ENCODE data around the gene PTRHD1.

Gene PTRHD1

DNA sequence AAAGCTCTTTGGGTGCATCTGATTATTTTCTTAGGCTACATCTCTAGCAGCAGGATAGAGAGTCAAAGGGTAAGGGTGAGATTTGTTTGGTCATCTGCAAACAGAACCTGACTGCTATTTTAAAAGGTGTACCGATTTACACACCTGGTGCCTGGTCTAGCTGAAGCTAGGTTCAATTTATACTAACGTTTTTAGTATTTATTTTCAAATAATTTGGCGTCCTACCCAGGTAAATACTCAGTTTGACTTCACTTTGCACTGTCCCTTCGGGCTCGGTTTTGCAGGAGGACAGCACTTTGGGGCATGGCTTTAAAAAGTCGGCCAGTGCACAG, 683 bp downstream of the PTRHD1 start:
- Histone ChIP-seq H2BK120ac (ENCODE audit: low read depth, low read length) (no peak overlapping the region), H2AK5ac (ENCODE audit: low read depth, low read length) (no peak overlapping the region), H3K36me3 (replicated peaks in 1 of 2; ENCODE audit: control insufficient read depth in 2 of 2, insufficient read depth in 2 of 2, low read length in 2 of 2) (peaks cover 9 to 40% of the 10 kb centered on the region in 2 donors), H3K18ac (ENCODE audit: low read length) (peak overlapping the region; percentile 92), H2AFZ (ENCODE audit: low read length) (peak overlapping the region; percentile 94), H3K4me2 (ENCODE audit: insufficient read depth, low read length, poor library complexity, severe bottlenecking) (peak overlapping the region; percentile 57), H3K9me3 (replicated peaks in 1 of 2; ENCODE audit: control insufficient read depth in 2 of 2, insufficient read depth in 1 of 2, low read depth in 1 of 2, low read length in 2 of 2) (peaks cover 3 to 13% of the 10 kb centered on the region in 2 donors), H3K9ac (ENCODE audit: low read depth, low read length, poor library complexity) (peak overlapping the region; percentile 100), H3K4me3 (ENCODE audit: low read length in 2 of 2) (peak overlapping the region; percentile 78 to 88), H2BK15ac (ENCODE audit: low read length) (peak overlapping the region; percentile 96), H4K91ac (ENCODE audit: low read depth, low read length, poor library complexity) (no peak overlapping the region), H3K4me1 (ENCODE audit: control insufficient read depth in 2 of 2, insufficient read depth in 1 of 2, low read depth in 1 of 2, low read length in 2 of 2) (peaks cover 5 to 6% of the 10 kb centered on the region in 2 donors), H3K27ac (replicated peaks; ENCODE audit: low read length) (peak overlapping the region; percentile 98), H3K14ac (ENCODE audit: low read length) (no peak overlapping the region), H2BK5ac (ENCODE audit: low read length) (peak overlapping the region; percentile 99), H2BK12ac (ENCODE audit: low read length) (no peak overlapping the region), H3K4ac (ENCODE audit: low read length) (no peak overlapping the region), H3K79me1 (ENCODE audit: low read depth, low read length) (peaks cover 2% of the 10 kb centered on the region), H3K23ac (ENCODE audit: low read depth, low read length, poor library complexity) (peak overlapping the region; percentile 96), H4K8ac (ENCODE audit: low read depth, low read length) (no peak overlapping the region), H3K27me3 (ENCODE audit: control insufficient read depth in 3 of 3, insufficient read depth in 3 of 3, low read depth in 1 of 3, low read length in 3 of 3) (no peaks in the 10 kb centered on the region)
- no peak for DNase-seq (ENCODE audit: low spot score)
- no CpG with 5 or more reads among the region's 6 CpGs for WGBS, 2 donors (ENCODE audit: extremely low coverage in 2 of 2, insufficient read length in 2 of 2, insufficient replicate concordance in 1 of 2)

DNA sequence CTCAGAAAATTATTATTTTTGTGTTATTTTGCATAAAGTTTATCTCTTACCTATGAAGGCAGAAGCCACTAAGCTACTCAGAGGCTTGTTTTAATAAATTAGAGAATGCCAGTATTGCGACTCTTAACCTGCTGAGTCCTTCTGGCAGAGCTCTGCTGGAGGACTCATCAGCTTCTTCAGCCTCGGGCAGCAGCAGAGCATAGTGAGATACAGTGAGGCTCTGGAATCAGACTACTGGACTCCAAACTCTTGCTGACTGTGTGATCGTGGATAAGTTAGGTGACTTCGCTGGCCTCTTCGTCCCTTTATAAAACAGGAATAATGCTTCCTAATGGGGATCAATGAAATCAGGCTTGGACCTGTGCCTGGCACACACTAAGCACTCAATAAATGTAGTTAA, 1.7 kb downstream of the PTRHD1 start:
- H3K79me1 ChIP-seq (ENCODE audit: low read depth, low read length) = no peaks in the 10 kb centered on the region
- no peak overlapping the region for H4K91ac ChIP-seq (ENCODE audit: low read depth, low read length, poor library complexity)
- H3K27ac ChIP-seq (replicated peaks; ENCODE audit: low read length) = no peak overlapping the region
- H3K14ac ChIP-seq (ENCODE audit: low read length) = no peak overlapping the region
- no peak overlapping the region for H2BK120ac ChIP-seq (ENCODE audit: low read depth, low read length)
- no peak for DNase-seq (ENCODE audit: low spot score)
- H3K4me1 ChIP-seq (ENCODE audit: control insufficient read depth in 2 of 2, insufficient read depth in 1 of 2, low read depth in 1 of 2, low read length in 2 of 2) = peaks cover 3 to 6% of the 10 kb centered on the region in 2 donors
- H3K23ac ChIP-seq (ENCODE audit: low read depth, low read length, poor library complexity) = no peak overlapping the region
- peak overlapping the region; percentile 4 for H2AFZ ChIP-seq (ENCODE audit: low read length)
- H3K9me3 ChIP-seq (replicated peaks in 1 of 2; ENCODE audit: control insufficient read depth in 2 of 2, insufficient read depth in 1 of 2, low read depth in 1 of 2, low read length in 2 of 2) = peaks cover 0 to 5% of the 10 kb centered on the region in 2 donors
- no peak overlapping the region for H2AK5ac ChIP-seq (ENCODE audit: low read depth, low read length)
- H2BK15ac ChIP-seq (ENCODE audit: low read length) = no peak overlapping the region
- H3K4me2 ChIP-seq (ENCODE audit: insufficient read depth, low read length, poor library complexity, severe bottlenecking) = no peak overlapping the region
- no CpG with 5 or more reads among the region's 5 CpGs for WGBS, 2 donors (ENCODE audit: extremely low coverage in 2 of 2, insufficient read length in 2 of 2, insufficient replicate concordance in 1 of 2)
- H3K4ac ChIP-seq (ENCODE audit: low read length) = no peak overlapping the region
- H3K18ac ChIP-seq (ENCODE audit: low read length) = no peak overlapping the region
- no peak overlapping the region for H2BK12ac ChIP-seq (ENCODE audit: low read length)
- H3K27me3 ChIP-seq (ENCODE audit: control insufficient read depth in 3 of 3, insufficient read depth in 3 of 3, low read depth in 1 of 3, low read length in 3 of 3) = no peaks in the 10 kb centered on the region
- H3K36me3 ChIP-seq (replicated peaks in 1 of 2; ENCODE audit: control insufficient read depth in 2 of 2, insufficient read depth in 2 of 2, low read length in 2 of 2) = peaks cover 4 to 29% of the 10 kb centered on the region in 2 donors
- H3K4me3 ChIP-seq (ENCODE audit: low read length in 2 of 2) = no peak overlapping the region
- H3K9ac ChIP-seq (ENCODE audit: low read depth, low read length, poor library complexity) = no peak overlapping the region
- H2BK5ac ChIP-seq (ENCODE audit: low read length) = no peak overlapping the region
- no peak overlapping the region for H4K8ac ChIP-seq (ENCODE audit: low read depth, low read length)

DNA sequence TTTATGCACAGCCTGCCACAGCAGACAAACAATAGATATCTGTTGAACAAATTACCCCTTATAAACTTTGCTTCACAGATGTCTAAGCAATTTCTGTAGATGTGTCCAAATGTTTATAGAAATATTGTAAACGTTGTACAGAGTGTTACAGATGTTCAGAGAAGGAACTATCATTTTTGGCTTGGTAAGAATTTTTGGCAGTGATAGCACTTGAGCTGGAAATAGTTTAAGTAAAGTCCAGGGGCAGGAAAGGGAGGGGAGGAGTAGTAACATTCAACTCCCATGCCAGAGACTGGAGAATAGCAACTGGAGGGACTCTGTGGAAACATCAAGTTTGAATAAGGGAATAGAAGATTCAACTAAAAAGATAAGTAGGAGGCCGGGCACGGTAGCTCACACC, 4.4 kb downstream of the PTRHD1 start:
- Histone ChIP-seq H2AK5ac (ENCODE audit: low read depth, low read length) (no peak overlapping the region), H4K8ac (ENCODE audit: low read depth, low read length) (no peak overlapping the region), H4K91ac (ENCODE audit: low read depth, low read length, poor library complexity) (no peak overlapping the region), H3K27me3 (ENCODE audit: control insufficient read depth in 3 of 3, insufficient read depth in 3 of 3, low read depth in 1 of 3, low read length in 3 of 3) (no peaks in the 10 kb centered on the region), H3K4me1 (ENCODE audit: control insufficient read depth in 2 of 2, insufficient read depth in 1 of 2, low read depth in 1 of 2, low read length in 2 of 2) (peaks cover 0 to 1% of the 10 kb centered on the region in 2 donors), H3K4ac (ENCODE audit: low read length) (no peak overlapping the region), H2BK5ac (ENCODE audit: low read length) (no peak overlapping the region), H3K23ac (ENCODE audit: low read depth, low read length, poor library complexity) (no peak overlapping the region), H3K9me3 (replicated peaks in 1 of 2; ENCODE audit: control insufficient read depth in 2 of 2, insufficient read depth in 1 of 2, low read depth in 1 of 2, low read length in 2 of 2) (no peaks in the 10 kb centered on the region), H3K9ac (ENCODE audit: low read depth, low read length, poor library complexity) (no peak overlapping the region), H3K79me1 (ENCODE audit: low read depth, low read length) (no peaks in the 10 kb centered on the region), H3K27ac (replicated peaks; ENCODE audit: low read length) (no peak overlapping the region), H2BK12ac (ENCODE audit: low read length) (no peak overlapping the region), H2BK15ac (ENCODE audit: low read length) (no peak overlapping the region), H3K36me3 (replicated peaks in 1 of 2; ENCODE audit: control insufficient read depth in 2 of 2, insufficient read depth in 2 of 2, low read length in 2 of 2) (peaks cover 0 to 6% of the 10 kb centered on the region in 2 donors), H2AFZ (ENCODE audit: low read length) (no peak overlapping the region), H2BK120ac (ENCODE audit: low read depth, low read length) (no peak overlapping the region), H3K14ac (ENCODE audit: low read length) (no peak overlapping the region), H3K4me3 (ENCODE audit: low read length in 2 of 2) (no peak overlapping the region), H3K18ac (ENCODE audit: low read length) (no peak overlapping the region), H3K4me2 (ENCODE audit: insufficient read depth, low read length, poor library complexity, severe bottlenecking) (no peak overlapping the region)
- WGBS, 2 donors (ENCODE audit: extremely low coverage in 2 of 2, insufficient read length in 2 of 2, insufficient replicate concordance in 1 of 2) = no CpG with 5 or more reads among the region's 3 CpGs
- DNase-seq (ENCODE audit: low spot score) = no peak

DNA sequence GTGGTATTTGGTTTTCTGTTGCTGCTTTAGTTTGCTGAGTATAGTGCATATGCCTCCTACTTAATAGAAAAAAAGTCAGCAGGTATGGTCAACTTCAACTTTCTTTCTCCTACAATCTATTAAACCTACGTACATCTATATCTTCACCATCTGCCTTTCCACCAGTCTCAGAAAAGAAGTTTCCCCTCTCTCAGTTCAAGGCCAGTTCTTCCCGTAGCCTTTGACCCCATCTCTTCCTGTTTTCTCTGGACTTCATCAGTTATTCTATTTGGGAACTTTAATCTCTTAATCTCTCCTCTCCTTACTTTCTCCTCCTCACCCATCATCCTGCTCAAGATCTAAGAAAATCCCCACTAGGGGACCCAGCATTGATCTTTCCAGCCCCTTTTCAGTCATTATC, 5.7 kb downstream of the PTRHD1 start:
- Histone ChIP-seq H4K8ac (ENCODE audit: low read depth, low read length) (no peak overlapping the region), H2AK5ac (ENCODE audit: low read depth, low read length) (no peak overlapping the region), H2AFZ (ENCODE audit: low read length) (no peak overlapping the region), H3K4ac (ENCODE audit: low read length) (no peak overlapping the region), H2BK5ac (ENCODE audit: low read length) (no peak overlapping the region), H3K9me3 (replicated peaks in 1 of 2; ENCODE audit: control insufficient read depth in 2 of 2, insufficient read depth in 1 of 2, low read depth in 1 of 2, low read length in 2 of 2) (no peaks in the 10 kb centered on the region), H2BK120ac (ENCODE audit: low read depth, low read length) (no peak overlapping the region), H3K27me3 (ENCODE audit: control insufficient read depth in 3 of 3, insufficient read depth in 3 of 3, low read depth in 1 of 3, low read length in 3 of 3) (no peaks in the 10 kb centered on the region), H3K4me3 (ENCODE audit: low read length in 2 of 2) (no peak overlapping the region), H3K23ac (ENCODE audit: low read depth, low read length, poor library complexity) (no peak overlapping the region), H3K4me1 (ENCODE audit: control insufficient read depth in 2 of 2, insufficient read depth in 1 of 2, low read depth in 1 of 2, low read length in 2 of 2) (peaks cover 0 to 1% of the 10 kb centered on the region in 2 donors), H3K4me2 (ENCODE audit: insufficient read depth, low read length, poor library complexity, severe bottlenecking) (no peak overlapping the region), H3K14ac (ENCODE audit: low read length) (no peak overlapping the region), H3K27ac (replicated peaks; ENCODE audit: low read length) (no peak overlapping the region), H2BK12ac (ENCODE audit: low read length) (no peak overlapping the region), H3K79me1 (ENCODE audit: low read depth, low read length) (no peaks in the 10 kb centered on the region), H3K36me3 (replicated peaks in 1 of 2; ENCODE audit: control insufficient read depth in 2 of 2, insufficient read depth in 2 of 2, low read length in 2 of 2) (peaks cover 0 to 6% of the 10 kb centered on the region in 2 donors), H4K91ac (ENCODE audit: low read depth, low read length, poor library complexity) (no peak overlapping the region), H3K9ac (ENCODE audit: low read depth, low read length, poor library complexity) (no peak overlapping the region), H2BK15ac (ENCODE audit: low read length) (no peak overlapping the region), H3K18ac (ENCODE audit: low read length) (no peak overlapping the region)
- WGBS, 2 donors (ENCODE audit: extremely low coverage in 2 of 2, insufficient read length in 2 of 2, insufficient replicate concordance in 1 of 2) = 100% methylated on average over 1 of the region's 2 CpGs; no CpG with 5 or more reads in 1 of the 2 donors
- no peak for DNase-seq (ENCODE audit: low spot score)

Measured in neuronal stem cell (in vitro differentiated cells).